Peyer's patch (tissue), 4 donors: ENCODE measurements around the gene PTPRE.

Experiments
- POLR2A ChIP-seq, 2 donors: fragments of 450-650 bp; IDR thresholded peaks; one replicate each; pipeline ENCODE4 v1.5.1; 2017; ENCODE audit warnings: antibody characterized with exemption in 2 of 2, mild to moderate bottlenecking in 2 of 2, moderate library complexity in 2 of 2
- TF ChIP-seq, protein P1 (sequence below), 6 experiments: fragments of 450-650 bp in 4 of 6; fragments of 200-600 bp in 2 of 6; sonication (generic) in 1 of 6; IDR thresholded peaks; one replicate each; pipeline ENCODE4 v1.5.1; 2017 to 2019; ENCODE audit warnings: antibody characterized with exemption in 6 of 6, mild to moderate bottlenecking in 3 of 6, moderate library complexity in 1 of 6

DNA sequence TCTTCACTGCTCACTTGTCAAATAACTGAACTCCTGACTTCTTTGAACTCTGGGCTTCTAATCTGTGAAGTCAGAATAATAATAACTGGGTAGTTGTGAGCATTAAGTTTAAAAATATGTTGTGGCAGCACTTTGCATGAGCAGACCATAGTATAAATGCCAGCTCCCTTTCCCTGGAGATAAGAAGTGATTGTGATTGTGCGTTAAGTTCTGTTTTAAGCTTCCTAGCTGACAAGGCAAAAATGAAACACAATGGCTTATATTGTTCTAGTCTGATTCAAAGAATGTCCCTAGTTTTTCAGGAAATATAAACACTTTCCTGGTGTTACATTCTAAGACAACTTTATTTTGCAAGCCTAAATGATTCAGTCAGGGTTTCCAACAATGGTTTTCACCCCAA, 61.8 kb downstream of the PTPRE start:
- no peak for TF ChIP-seq POLR2A (IDR thresholded peaks at IDR 0.05)
- TF ChIP-seq, protein P1, sequence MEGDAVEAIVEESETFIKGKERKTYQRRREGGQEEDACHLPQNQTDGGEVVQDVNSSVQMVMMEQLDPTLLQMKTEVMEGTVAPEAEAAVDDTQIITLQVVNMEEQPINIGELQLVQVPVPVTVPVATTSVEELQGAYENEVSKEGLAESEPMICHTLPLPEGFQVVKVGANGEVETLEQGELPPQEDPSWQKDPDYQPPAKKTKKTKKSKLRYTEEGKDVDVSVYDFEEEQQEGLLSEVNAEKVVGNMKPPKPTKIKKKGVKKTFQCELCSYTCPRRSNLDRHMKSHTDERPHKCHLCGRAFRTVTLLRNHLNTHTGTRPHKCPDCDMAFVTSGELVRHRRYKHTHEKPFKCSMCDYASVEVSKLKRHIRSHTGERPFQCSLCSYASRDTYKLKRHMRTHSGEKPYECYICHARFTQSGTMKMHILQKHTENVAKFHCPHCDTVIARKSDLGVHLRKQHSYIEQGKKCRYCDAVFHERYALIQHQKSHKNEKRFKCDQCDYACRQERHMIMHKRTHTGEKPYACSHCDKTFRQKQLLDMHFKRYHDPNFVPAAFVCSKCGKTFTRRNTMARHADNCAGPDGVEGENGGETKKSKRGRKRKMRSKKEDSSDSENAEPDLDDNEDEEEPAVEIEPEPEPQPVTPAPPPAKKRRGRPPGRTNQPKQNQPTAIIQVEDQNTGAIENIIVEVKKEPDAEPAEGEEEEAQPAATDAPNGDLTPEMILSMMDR (IDR thresholded peaks at IDR 0.05) = no peak
